ENCODE measurements around the gene PSMB10.

GRCh38 chr16:67914758-67915495, 21.7 kb downstream of the PSMB10 start:
- no peak for TF ChIP-seq POLR2AphosphoS5 (IDR thresholded peaks at IDR 0.05; ENCODE audit: low read depth, low read length)
- no peak for TF ChIP-seq FOXP2 (optimal IDR thresholded peaks at IDR 0.05; ENCODE audit: borderline replicate concordance, extremely low read depth, extremely low read length, insufficient read depth)
- TF ChIP-seq, protein P1, sequence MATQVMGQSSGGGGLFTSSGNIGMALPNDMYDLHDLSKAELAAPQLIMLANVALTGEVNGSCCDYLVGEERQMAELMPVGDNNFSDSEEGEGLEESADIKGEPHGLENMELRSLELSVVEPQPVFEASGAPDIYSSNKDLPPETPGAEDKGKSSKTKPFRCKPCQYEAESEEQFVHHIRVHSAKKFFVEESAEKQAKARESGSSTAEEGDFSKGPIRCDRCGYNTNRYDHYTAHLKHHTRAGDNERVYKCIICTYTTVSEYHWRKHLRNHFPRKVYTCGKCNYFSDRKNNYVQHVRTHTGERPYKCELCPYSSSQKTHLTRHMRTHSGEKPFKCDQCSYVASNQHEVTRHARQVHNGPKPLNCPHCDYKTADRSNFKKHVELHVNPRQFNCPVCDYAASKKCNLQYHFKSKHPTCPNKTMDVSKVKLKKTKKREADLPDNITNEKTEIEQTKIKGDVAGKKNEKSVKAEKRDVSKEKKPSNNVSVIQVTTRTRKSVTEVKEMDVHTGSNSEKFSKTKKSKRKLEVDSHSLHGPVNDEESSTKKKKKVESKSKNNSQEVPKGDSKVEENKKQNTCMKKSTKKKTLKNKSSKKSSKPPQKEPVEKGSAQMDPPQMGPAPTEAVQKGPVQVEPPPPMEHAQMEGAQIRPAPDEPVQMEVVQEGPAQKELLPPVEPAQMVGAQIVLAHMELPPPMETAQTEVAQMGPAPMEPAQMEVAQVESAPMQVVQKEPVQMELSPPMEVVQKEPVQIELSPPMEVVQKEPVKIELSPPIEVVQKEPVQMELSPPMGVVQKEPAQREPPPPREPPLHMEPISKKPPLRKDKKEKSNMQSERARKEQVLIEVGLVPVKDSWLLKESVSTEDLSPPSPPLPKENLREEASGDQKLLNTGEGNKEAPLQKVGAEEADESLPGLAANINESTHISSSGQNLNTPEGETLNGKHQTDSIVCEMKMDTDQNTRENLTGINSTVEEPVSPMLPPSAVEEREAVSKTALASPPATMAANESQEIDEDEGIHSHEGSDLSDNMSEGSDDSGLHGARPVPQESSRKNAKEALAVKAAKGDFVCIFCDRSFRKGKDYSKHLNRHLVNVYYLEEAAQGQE (IDR thresholded peaks at IDR 0.05; ENCODE audit: insufficient read depth in 1 of 2, low read depth in 2 of 2, low read length in 2 of 2) = no peak

Measured in PFSK-1 (cell line).